Esophagus (tissue), 2 donors: ENCODE data around the gene TEX47. TPM values are rescaled to one million over a fixed set of nuclear protein-coding genes. Genes with fewer than 3 reads are reported as not detected.

Experiments
- H3K27ac ChIP-seq, 2 donors: one replicate each; pipeline ENCODE4 v1.5.1; 2013; ENCODE audit warnings: low read depth in 2 of 2, mild to moderate bottlenecking in 2 of 2, inconsistent platforms in 1 of 2, low read length in 1 of 2, moderate library complexity in 1 of 2
- H3K27me3 ChIP-seq, 2 donors: one replicate each; pipeline ENCODE4 v1.6.1; 2013; ENCODE audit warnings: low read length in 2 of 2, control low read depth in 1 of 2, mild to moderate bottlenecking in 1 of 2; ENCODE audit not compliant: insufficient read depth in 2 of 2, control insufficient read depth in 1 of 2
- H3K36me3 ChIP-seq, 2 donors: one replicate each; pipeline ENCODE4 v1.6.1; 2013; ENCODE audit warnings: low read length in 1 of 2; ENCODE audit not compliant: control insufficient read depth in 2 of 2, insufficient read depth in 2 of 2
- H3K4me1 ChIP-seq, 2 donors: one replicate each; pipeline ENCODE4 v1.6.1; 2013; ENCODE audit warnings: low read length in 1 of 2; ENCODE audit not compliant: control insufficient read depth in 2 of 2, insufficient read depth in 2 of 2
- H3K4me3 ChIP-seq, 2 donors: one replicate each; pipeline ENCODE4 v1.5.1; 2013; ENCODE audit warnings: low read length in 2 of 2, mild to moderate bottlenecking in 2 of 2, low read depth in 1 of 2, moderate library complexity in 1 of 2
- H3K9me3 ChIP-seq, 2 donors: one replicate each; pipeline ENCODE4 v1.6.1; 2013; ENCODE audit warnings: mild to moderate bottlenecking in 2 of 2, low read depth in 1 of 2, low read length in 1 of 2, moderate library complexity in 1 of 2; ENCODE audit not compliant: control insufficient read depth in 2 of 2, insufficient read depth in 1 of 2
- WGBS, 2 donors: extraction: QIAGEN DNeasy Blood & Tissue Kit; methylation state at CpG; one replicate each; pipeline ENCODE4 v1.1.7; 2013; 5-methylcytosine and 5-hydroxymethylcytosine counted together
- polyA plus RNA-seq, 2 donors: library from polyadenylated mRNA; stranded (reverse); fragments of 200-250 nt; gene quantifications; one replicate each; pipeline ENCODE4 v1.2.3, GENCODE V29; 2013
- donor health status: healthy with polysubstance abuse.
- donor health status: Bipolar disorder and iron deficiency.

TEX47 gene
- not detected for polyA plus RNA-seq

DNA sequence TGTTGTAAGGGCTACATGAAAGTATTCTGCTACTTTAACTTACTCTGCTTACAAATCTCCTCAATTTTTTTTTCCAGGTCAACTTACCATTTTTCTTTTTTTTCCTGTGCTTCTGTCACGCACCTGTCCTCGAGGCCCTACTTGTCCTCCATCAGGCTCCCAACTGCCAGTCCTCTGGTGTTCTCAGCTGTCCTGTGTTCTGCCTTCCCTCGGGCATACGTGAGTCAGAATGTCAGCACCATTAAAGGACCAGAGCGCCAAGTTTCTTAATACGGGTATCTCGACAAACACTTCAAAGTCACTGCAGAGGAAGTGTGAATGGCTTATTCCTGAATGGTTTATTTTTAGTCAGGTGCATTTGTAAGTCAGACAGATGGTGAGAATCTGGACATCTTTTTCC is at the start of gene TEX47:
TEX47 (minus strand) TSS at position 185 of the 400 bp plus-strand sequence. CDS start 795 bp downstream, outside the sequence.
- Histone ChIP-seq H3K27me3 (no peaks in the 10 kb centered on the region), H3K9me3 (no peaks in the 10 kb centered on the region), H3K4me1 (no peaks in the 10 kb centered on the region), H3K27ac (no peak within 1 kb of the TSS), H3K4me3 (no peak within 1 kb of the TSS), H3K36me3 (no peaks in the 10 kb centered on the region)
- WGBS, 2 donors, result 69 to 78% methylated on average over 7 of the region's 7 CpGs

DNA sequence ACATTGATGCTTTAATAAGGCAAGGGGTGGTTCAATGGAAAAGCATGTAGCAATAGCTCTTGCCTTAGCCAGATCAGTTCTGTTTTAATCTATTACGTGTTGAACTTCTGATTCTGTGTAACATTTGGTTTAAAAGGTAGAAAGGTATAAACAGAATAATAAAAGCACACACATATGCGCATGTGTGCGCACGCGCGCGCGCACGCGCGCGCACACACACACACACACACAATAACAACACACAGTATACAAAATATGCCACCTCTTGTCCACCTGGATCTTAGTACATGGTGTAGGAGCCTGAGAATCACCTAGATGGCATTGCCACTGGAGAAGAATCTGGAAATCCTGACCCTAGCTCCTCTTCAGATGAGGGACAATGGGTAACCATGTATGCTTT is 49.6 kb upstream of the TEX47 start:
- Histone ChIP-seq H3K36me3 (no peaks in the 10 kb centered on the region), H3K27me3 (no peaks in the 10 kb centered on the region), H3K4me3 (no peak overlapping the region), H3K27ac (no peak overlapping the region), H3K4me1 (no peaks in the 10 kb centered on the region), H3K9me3 (no peaks in the 10 kb centered on the region)
- 82 to 83% methylated on average over 12 of the region's 12 CpGs for WGBS, 2 donors

DNA sequence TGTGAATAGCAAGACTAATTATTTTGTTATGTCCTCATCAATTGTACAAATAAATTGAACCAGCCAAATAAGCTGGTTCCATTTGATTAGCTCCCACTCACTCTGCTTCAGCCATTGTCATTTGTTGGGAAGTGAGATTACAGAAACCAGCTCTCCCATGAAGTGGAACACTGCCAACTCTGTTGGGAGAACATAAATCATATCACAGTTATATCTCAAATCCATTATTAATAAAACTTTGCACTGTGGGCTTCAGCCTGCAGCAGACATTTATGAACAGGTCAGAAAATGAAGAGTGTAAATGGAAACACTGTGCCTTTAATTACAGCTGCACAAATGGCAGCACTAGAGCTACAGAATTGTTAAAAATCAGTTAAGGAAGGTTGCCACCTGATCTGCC is 46.7 kb upstream of the TEX47 start:
- H3K4me3 ChIP-seq, result no peak overlapping the region
- H3K27me3 ChIP-seq, result no peaks in the 10 kb centered on the region
- no peaks in the 10 kb centered on the region for H3K4me1 ChIP-seq
- no peaks in the 10 kb centered on the region for H3K9me3 ChIP-seq
- H3K27ac ChIP-seq, result no peak overlapping the region
- no peaks in the 10 kb centered on the region for H3K36me3 ChIP-seq

DNA sequence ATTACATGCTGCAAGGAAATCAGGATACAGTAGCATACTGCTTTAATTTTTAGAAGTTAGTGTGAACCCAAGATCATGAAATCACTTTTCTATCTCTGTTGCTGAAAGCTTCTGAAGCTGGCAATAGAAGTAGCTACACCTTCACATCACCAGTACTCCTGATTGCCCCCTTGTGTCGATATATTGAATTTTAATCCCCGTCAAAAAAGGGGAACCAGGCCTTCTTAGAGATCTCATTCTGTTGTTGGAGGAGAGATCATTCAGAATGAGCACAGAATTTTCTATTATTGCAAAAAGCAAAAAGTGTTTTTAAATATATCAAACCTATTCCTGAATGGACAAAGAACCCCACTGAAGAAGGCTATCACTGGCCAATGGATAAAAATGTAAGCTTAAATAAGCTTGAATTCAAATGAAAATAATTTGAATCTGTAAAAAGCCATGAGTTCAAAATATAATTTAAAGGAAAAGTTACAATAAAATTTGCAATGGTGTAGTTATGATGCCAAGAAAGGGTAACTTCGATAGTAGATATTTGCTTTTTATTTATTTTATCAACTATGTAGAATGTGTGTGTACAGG is 39.7 kb upstream of the TEX47 start:
- Histone ChIP-seq H3K27ac (no peak overlapping the region), H3K4me3 (no peak overlapping the region)
- whole genome bisulfite sequencing, 2 donors, result 26 to 36% methylated on average over 3 of the region's 3 CpGs

DNA sequence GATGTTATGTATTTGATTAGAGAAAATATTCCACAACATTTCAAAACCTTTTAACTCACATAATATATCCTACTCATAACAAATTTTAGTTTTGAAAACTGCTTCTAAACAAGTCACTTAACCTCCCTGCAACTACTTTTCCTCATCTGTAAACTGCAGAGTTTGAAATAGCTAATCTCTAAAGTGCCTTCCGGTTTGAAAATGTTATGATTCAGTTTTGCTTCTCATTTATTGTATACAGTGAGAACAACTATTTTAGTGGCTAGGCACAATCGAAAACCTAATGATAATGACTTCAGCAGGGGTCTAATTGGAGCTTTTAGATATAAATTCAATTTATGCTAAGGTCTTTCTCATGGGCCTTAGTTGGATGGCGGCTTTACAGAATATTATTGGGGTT is 30.7 kb upstream of the TEX47 start:
- no peaks in the 10 kb centered on the region for H3K36me3 ChIP-seq
- 69 to 72% methylated on average over 3 of the region's 3 CpGs for WGBS, 2 donors
- H3K4me1 ChIP-seq, result no peaks in the 10 kb centered on the region
- no peak overlapping the region for H3K27ac ChIP-seq
- no peaks in the 10 kb centered on the region for H3K9me3 ChIP-seq
- no peaks in the 10 kb centered on the region for H3K27me3 ChIP-seq
- H3K4me3 ChIP-seq, result no peak overlapping the region

More for the DNA sequence above, 39.7 kb upstream of the TEX47 start:
- no peaks in the 10 kb centered on the region for H3K36me3 ChIP-seq
- H3K4me1 ChIP-seq, result no peaks in the 10 kb centered on the region
- H3K27me3 ChIP-seq, result no peaks in the 10 kb centered on the region
- H3K9me3 ChIP-seq, result no peaks in the 10 kb centered on the region

DNA sequence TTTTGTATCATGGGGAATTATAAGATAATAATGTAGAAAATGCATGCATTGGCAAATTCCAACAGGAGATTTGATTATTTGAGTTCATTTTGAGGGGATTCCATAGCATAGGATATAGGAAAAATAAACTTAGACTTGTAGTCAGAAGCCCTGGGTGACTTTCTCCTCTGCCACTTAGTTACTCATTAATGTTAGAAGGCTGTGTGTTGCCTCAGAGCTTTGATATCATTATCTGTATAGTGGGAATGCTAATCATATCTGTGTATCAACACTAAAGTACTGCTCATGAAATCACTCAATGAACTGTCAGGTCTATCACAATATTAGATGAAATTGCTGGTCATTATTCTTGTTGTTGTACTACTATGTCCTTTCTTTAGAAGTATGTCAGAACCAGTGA is 23.0 kb upstream of the TEX47 start:
- H3K27me3 ChIP-seq, result no peaks in the 10 kb centered on the region
- no peaks in the 10 kb centered on the region for H3K4me1 ChIP-seq
- H3K36me3 ChIP-seq, result no peaks in the 10 kb centered on the region
- H3K27ac ChIP-seq, result no peak overlapping the region
- no peak overlapping the region for H3K4me3 ChIP-seq
- no peaks in the 10 kb centered on the region for H3K9me3 ChIP-seq

DNA sequence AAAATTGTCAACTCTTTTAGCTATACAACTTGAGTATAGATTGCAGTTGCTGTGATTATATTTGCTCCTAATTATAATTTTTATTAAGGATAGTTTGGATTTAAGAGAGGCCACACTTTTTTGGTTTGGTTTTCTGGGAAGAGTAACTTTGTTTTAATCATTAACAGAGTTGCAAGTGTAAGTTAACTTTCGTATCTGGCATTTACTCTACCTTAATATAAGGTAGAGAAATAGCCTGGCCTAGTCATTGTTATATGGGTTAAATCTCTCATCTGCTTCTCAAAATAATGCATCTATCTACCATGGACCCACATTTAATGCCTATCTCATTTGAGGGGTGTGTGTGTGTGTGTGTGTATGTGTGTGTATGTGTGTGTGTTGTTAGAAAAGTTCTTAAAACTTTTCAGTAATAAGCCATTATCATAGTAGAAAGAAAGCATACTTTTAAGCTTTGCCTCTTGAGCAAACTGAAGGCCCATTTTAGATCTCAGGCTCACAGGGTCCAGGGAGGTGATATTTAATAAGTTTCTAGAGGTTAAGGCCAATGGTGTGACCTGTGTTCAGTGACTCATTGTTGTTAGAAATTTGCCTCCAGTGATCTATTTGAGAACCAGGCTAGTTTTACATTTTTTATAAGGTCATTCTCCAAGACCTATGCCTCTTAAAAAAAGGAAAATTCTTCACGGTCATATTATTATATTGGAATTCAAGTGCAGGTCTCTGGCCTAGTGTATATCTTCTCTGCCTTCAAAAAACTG is 10.9 kb upstream of the TEX47 start:
- Histone ChIP-seq H3K27me3 (no peaks in the 10 kb centered on the region), H3K4me1 (no peaks in the 10 kb centered on the region), H3K27ac (no peak overlapping the region), H3K9me3 (no peaks in the 10 kb centered on the region), H3K4me3 (no peak overlapping the region), H3K36me3 (no peaks in the 10 kb centered on the region)
- 72 to 74% methylated on average over 2 of the region's 2 CpGs for WGBS, 2 donors

DNA sequence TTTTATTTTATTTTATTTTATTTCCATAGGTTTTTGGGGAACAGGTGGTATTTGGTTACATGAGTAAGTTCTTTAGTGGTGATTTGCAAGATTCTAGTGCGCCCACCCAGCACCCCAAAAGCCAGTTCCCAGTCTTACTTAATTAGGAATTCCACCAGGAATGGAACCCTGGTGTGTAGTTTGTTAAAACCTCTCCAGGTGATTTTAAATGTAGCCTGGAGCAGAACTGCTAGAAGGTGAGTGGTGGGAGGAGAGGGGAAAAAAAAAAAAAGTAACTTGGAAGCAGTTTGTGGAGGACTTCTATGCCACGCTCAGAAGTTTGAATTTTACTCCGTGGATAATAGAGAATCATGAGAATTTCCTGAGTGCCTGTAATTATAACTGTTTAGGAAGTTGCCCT is 5.5 kb upstream of the TEX47 start:
- Histone ChIP-seq H3K9me3 (no peaks in the 10 kb centered on the region), H3K36me3 (no peaks in the 10 kb centered on the region), H3K4me3 (no peak overlapping the region), H3K27ac (no peak overlapping the region), H3K27me3 (no peaks in the 10 kb centered on the region), H3K4me1 (no peaks in the 10 kb centered on the region)
- WGBS, 2 donors, result 66 to 69% methylated on average over 3 of the region's 3 CpGs

DNA sequence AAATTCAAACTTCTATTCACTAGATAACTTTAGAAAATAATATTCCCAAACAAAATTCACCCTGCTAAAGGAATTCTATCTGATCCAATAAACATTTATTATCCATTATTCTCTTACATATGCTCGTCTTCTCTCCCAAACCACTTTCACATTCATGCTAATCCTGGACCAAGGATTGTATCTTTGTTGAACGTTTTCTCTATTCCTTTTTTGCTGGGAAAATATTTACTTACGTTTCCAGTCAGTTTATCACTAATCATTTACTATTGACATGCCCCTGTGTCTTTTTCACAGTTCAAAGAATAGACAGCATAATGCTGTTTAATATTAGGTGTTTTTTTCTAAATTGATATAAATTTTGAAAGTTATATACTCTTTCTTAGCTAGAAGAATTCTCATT is 3.2 kb downstream of the TEX47 start:
- no peak overlapping the region for H3K27ac ChIP-seq
- H3K9me3 ChIP-seq, result no peaks in the 10 kb centered on the region
- no peaks in the 10 kb centered on the region for H3K36me3 ChIP-seq
- 48 to 49% methylated on average over 3 of the region's 3 CpGs for WGBS, 2 donors
- no peaks in the 10 kb centered on the region for H3K27me3 ChIP-seq
- no peaks in the 10 kb centered on the region for H3K4me1 ChIP-seq
- no peak overlapping the region for H3K4me3 ChIP-seq

DNA sequence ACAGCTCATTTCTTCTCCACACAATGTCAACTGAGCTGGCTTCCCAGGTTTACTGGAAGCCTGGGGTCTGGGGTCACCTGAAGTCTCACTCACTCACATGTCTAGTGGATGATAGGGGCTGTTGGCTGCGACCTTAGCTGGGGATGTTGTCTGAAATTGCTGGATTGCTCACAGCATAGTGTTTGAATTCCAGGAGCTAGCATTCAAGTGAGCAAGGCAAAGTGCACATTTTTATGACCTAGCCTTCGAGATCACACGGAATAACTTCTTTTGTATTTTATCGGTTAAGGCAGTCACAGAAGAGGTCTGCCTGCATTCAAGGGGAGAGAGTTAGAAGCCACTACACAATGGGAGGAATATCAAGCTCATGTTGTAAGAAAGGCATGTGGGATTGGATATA is 3.6 kb downstream of the TEX47 start:
- H3K36me3 ChIP-seq, result no peaks in the 10 kb centered on the region
- H3K9me3 ChIP-seq, result no peaks in the 10 kb centered on the region
- no peaks in the 10 kb centered on the region for H3K27me3 ChIP-seq
- no peaks in the 10 kb centered on the region for H3K4me1 ChIP-seq
- 68 to 70% methylated on average over 4 of the region's 4 CpGs for WGBS, 2 donors
- H3K27ac ChIP-seq, result no peak overlapping the region
- no peak overlapping the region for H3K4me3 ChIP-seq
